HuH-7.5 (cell line): ENCODE results near the gene UBE2E2.
"Not testable (repeated sequence)": the region's sequence is repeated elsewhere in the genome, so short reads cannot be mapped to it uniquely, and the experiment has no call there.

ENCODE experiments used
- DNase-seq: peaks from one replicate; pipeline ENCODE4 v3.0.0; 2011; ENCODE audit warnings: low spot score

UBE2E2 gene

GRCh38 chr3:23588547-23588946 lies 385.4 kb downstream of the UBE2E2 start:
- no peak for DNase-seq

DNA sequence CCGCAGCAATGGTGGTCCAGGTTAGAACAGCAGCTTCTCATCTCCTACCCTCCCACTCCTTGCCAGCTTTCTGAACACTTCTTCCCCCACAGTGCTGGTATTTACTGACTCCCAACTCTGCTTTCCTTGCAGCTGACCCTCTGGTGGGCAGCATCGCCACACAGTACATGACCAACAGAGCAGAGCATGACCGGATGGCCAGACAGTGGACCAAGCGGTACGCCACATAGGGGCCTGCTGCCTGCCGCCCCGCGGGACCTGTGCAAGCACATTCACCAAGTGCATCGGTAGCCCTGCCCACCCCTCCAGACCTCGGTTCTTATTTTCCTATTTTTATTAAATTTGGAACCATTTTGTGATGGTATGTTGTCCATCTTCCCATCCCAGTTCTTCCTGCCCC lies 386.5 kb downstream of the UBE2E2 start:
- no peak for DNase-seq

DNA sequence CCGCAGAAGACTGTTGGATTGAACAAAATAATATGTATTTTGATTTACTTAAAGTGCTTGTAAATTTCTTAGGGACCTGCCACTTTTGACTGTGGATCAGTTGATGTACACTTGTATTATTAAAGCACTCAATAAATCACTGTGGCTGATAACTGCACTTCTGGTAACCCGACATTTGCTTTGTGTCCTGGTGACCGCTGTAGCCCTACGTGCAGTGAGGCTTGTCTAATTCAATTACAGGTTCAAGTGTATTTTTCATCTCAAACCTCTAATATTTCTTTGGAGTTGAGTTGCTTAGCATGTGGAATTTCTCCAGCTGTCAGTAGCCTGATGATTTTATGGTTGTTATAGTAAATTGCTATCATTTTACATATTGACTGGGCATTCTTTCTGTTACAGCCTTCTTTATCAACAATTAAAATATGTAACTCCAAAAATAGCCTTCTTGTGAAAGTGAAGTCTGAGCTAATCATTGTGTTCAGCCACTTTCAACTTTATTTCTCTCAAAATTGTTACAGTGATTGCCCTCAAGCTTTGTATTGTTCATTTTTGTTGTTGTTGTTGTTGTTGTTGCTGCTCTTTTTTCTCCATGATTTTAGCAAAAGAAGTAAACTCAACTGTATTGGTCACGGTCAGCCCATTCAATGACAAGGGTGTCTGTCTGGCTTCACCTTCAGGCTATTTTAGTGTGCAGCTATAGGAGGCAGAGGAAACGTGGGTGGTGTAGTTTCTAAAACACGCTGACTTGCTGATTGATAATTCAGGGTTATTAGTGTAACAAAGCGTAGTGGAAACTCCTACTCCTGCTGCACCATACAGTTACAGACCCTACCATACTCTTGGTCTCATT lies 387.5 kb downstream of the UBE2E2 start:
- no peak for DNase-seq

GRCh38 chr3:23591374-23591773 lies 388.2 kb downstream of the UBE2E2 start:
- DNase-seq: no peak

- no peak for DNase-seq
Measured at GRCh38 chr3:23592961-23593931, 390.1 kb downstream of the UBE2E2 start.

- DNase-seq: no peak
Measured at GRCh38 chr3:23594066-23594465, 390.9 kb downstream of the UBE2E2 start.

DNA sequence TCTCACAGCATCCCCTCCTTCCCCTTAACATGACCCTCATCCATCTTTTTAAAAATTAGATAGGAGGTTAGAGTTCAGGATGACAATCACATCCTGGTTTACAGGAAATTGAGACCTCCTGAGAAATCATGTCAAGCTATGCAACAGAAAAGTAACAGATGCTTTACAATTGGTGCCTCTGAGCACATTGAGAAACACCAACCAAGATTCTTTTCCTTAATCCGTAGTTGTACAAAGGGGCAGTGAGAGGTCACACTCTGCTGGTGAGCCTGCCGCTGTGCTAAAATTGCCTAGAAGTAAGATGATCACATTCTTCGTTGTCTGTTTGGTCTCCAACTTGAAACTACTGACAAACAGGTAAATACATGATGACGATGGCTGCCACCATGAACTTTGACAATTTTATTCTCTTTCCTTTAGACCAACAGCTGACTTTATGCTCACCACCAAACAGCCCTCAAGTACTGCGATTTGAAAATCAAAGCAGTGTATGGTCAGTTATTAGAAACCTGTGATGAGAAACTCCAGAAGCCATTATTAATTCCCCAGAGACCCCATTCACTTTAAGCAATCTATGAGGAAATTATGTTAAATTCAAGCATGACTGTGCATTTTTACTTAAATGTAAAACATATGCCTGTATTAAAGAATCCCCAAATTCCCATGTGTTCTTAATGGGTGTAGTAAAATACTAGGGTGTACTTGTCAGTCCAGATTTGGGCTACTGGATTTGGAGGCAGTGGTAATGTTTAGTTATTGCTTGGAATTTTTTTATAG lies 392.0 kb downstream of the UBE2E2 start:
- no peak for DNase-seq

GRCh38 chr3:23595851-23596250 lies 392.7 kb downstream of the UBE2E2 start:
- DNase-seq: no peak

- no peak for DNase-seq
Measured at GRCh38 chr3:23600167-23600871, 397.2 kb downstream of the UBE2E2 start.

GRCh38 chr3:23601091-23601822 lies 398.1 kb downstream of the UBE2E2 start:
- DNase-seq: no peak

DNA sequence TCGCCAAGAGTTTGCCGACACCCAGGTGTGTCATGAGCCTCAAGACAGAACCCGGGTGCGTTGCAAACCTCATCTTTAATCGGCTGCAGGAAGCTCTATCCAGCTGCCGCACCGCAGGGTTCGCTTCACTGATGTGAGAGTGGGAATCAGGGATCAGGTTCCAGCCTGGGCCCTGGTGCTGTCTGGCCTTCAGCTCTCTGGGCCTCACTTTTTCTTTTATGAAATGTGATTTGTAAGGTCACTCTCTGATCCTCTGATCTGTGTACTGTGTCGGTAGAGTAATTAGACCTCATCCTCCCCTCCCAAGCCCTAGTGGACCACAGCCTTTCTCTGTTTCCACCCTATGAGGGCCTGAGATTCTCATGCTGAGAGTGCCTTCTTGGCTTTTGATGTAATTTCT lies 399.8 kb downstream of the UBE2E2 start:
- no peak for DNase-seq

- DNase-seq: no peak
Measured at GRCh38 chr3:23607184-23607847, 404.2 kb downstream of the UBE2E2 start.

- DNase-seq: no peak
Measured at GRCh38 chr3:23608650-23609049, 405.5 kb downstream of the UBE2E2 start.

- no peak for DNase-seq
Measured at GRCh38 chr3:23611737-23612295, 408.7 kb downstream of the UBE2E2 start.

DNA sequence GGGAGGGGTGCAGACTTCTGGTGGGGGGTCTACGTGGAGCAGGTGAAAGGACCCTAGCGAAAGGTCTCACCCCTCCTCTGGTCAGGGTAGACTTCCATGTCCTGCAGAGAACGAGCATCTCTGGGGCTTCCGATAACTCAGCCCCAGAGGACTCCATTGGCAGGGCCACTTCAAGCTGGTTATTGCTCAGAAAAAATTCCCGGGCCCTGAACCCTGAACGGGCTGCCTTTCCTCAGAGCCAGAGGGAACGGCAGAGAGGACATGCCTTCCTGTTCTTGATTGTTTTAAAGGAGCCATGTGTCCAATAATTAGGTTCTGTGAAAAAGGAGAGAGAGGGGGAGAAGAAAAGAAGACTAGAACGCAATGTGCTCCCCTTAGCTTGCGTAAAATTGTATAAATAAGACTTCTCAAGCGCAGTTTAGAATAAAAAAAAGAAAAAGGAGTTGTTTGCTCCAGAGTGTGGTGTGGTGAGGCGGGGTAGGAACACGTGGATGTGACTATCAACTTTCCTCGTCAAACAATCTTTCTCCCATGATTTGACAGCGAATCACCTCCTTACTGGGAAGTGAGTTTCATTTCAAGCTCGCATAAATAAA lies 409.3 kb downstream of the UBE2E2 start:
- no peak for DNase-seq

- DNase-seq: no peak
Measured at GRCh38 chr3:23615068-23615467, 411.9 kb downstream of the UBE2E2 start.

DNA sequence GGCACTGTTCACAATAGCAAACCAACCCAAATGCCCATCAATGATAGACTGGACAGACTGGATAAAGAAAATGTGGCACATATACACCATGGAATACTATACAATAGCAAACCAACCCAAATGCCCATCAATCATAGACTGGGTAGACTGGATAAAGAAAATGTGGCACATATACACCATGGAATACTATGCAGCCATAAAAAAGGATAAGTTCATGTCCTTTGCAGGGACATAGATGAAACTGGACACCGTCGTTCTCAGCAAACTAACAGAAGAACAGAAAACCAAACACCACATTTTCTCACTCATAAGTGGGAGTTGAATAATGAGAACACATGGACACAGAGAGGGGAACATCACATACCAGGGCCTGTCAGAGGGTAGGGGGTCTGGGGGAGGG lies 415.3 kb downstream of the UBE2E2 start:
- not testable (repeated sequence) for DNase-seq

- DNase-seq: no peak
Measured at GRCh38 chr3:23619705-23620637, 416.8 kb downstream of the UBE2E2 start.
